ENCODE results near the gene CDK5. TPM values are rescaled to one million over a fixed set of nuclear protein-coding genes. Genes with fewer than 3 reads are reported as not detected.

The CDK5 gene
- total RNA-seq, 1 donor from 2014 or later, result 15.8 TPM

GRCh38 chr7:151051108-151051507 is 6.6 kb downstream of the CDK5 start:
- peaks cover 0 to 7% of the 10 kb centered on the region in 2 donors for H3K4me1 ChIP-seq
- no peak overlapping the region for H3K4me3 ChIP-seq
- DNase-seq (ENCODE audit: low spot score in 2 of 2), result no peak
- no peaks in the 10 kb centered on the region for H3K36me3 ChIP-seq
- intact Hi-C loops (cut with DNase I), result no loop called here
- H3K9me3 ChIP-seq, result no peaks in the 10 kb centered on the region
- H3K27ac ChIP-seq, result no peak overlapping the region
- TF ChIP-seq CTCF (IDR thresholded peaks at IDR 0.05), result no peak
- no peaks in the 10 kb centered on the region for H3K27me3 ChIP-seq

- Histone ChIP-seq H3K4me3 (no peak overlapping the region), H3K4me1 (peaks cover 0 to 7% of the 10 kb centered on the region in 2 donors), H3K9me3 (no peaks in the 10 kb centered on the region), H3K27me3 (no peaks in the 10 kb centered on the region), H3K36me3 (peaks cover 0 to 7% of the 10 kb centered on the region in 2 donors), H3K27ac (no peak overlapping the region)
- intact Hi-C loops (cut with DNase I), result no loop called here
- DNase-seq (ENCODE audit: low spot score in 2 of 2), result no peak
- TF ChIP-seq CTCF (IDR thresholded peaks at IDR 0.05), result no peak
Measured at GRCh38 chr7:151048911-151049463, 8.7 kb downstream of the CDK5 start.

- Histone ChIP-seq H3K36me3 (peaks cover 0 to 10% of the 10 kb centered on the region in 2 donors), H3K9me3 (no peaks in the 10 kb centered on the region), H3K4me3 (no peak within 1 kb of the TSS), H3K27ac (no peak within 1 kb of the TSS), H3K27me3 (no peaks in the 10 kb centered on the region), H3K4me1 (peaks cover 0 to 7% of the 10 kb centered on the region in 2 donors)
- DNase-seq (ENCODE audit: low spot score in 2 of 2), result no peak
- intact Hi-C loops (cut with DNase I), result no loop called here
- TF ChIP-seq CTCF (IDR thresholded peaks at IDR 0.05), result no peak
Measured at GRCh38 chr7:151047976-151048815, 9.5 kb downstream of the CDK5 start, which contains the start of gene ASIC3. TSS of gene ASIC3 (plus strand) at chr7:151048531. CDS start at chr7:151048886, 355 bp downstream.

- no peaks in the 10 kb centered on the region for H3K9me3 ChIP-seq
- H3K27ac ChIP-seq, result no peak overlapping the region
- no peak for TF ChIP-seq CTCF (IDR thresholded peaks at IDR 0.05)
- H3K4me3 ChIP-seq, result no peak overlapping the region
- H3K36me3 ChIP-seq, result peaks cover 4 to 12% of the 10 kb centered on the region in 2 donors
- H3K27me3 ChIP-seq, result no peaks in the 10 kb centered on the region
- intact Hi-C loops (cut with DNase I), result no loop called here
- H3K4me1 ChIP-seq, result peaks cover 0 to 7% of the 10 kb centered on the region in 2 donors
- DNase-seq (ENCODE audit: low spot score in 2 of 2), result no peak
Measured at GRCh38 chr7:151046603-151047573, 10.8 kb downstream of the CDK5 start.

GRCh38 chr7:151045967-151046366 is 11.7 kb downstream of the CDK5 start:
- H3K27me3 ChIP-seq, result no peaks in the 10 kb centered on the region
- H3K27ac ChIP-seq, result no peak overlapping the region
- H3K36me3 ChIP-seq, result peaks cover 6 to 14% of the 10 kb centered on the region in 2 donors
- peaks cover 0 to 1% of the 10 kb centered on the region in 2 donors for H3K4me1 ChIP-seq
- H3K9me3 ChIP-seq, result no peaks in the 10 kb centered on the region
- intact Hi-C loops (cut with DNase I), result no loop called here
- no peak for TF ChIP-seq CTCF (IDR thresholded peaks at IDR 0.05)
- H3K4me3 ChIP-seq, result no peak overlapping the region
- DNase-seq (ENCODE audit: low spot score in 2 of 2), result no peak

Data from ascending aorta (tissue), 2 donors.